Body of pancreas (tissue), 4 donors: ENCODE data around the gene FADS1.

Experiments used
- CTCF ChIP-seq, 7 experiments: fragments of 450-650 bp in 4 of 7; fragments of 200-600 bp in 3 of 7; sonication (generic) in 3 of 7; IDR thresholded peaks; one replicate each; pipeline ENCODE4 v1.5.1; 2016 to 2019; ENCODE audit warnings: antibody characterized with exemption in 7 of 7
- POLR2A ChIP-seq, 3 donors: fragments of 450-650 bp; IDR thresholded peaks; one replicate each; pipeline ENCODE4 v1.6.1; 2016; ENCODE audit warnings: antibody characterized with exemption in 3 of 3, mild to moderate bottlenecking in 2 of 3

DNA sequence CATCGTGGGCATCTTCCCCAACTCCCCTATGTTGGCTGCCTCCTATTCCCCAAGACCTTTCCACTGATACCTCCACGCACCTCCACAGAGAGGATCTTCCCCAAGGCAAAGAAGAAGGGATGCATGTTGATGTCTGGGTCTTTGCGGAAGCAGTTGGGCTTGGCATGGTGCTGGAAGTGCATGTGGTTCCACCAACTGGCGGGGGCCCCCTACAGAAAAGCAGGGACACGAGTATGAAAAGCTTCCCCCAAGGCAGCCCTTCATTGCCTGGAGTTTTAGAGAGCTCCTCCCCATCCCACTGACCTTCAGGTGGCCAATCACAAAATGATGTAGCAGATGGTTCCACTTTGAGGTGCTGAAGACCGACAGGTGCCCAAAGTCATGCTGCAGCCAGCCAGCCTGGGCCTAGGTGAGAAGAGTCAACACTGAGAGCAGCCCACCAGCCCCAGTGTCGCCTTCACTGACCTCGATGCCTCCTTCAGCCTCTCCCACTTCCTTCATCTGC lies 6.1 kb downstream of the FADS1 start:
- TF ChIP-seq CTCF (IDR thresholded peaks at IDR 0.05) (no peak), POLR2A (IDR thresholded peaks at IDR 0.05) (no peak)
